NCI-H187 treated with DMSO at 0.1 percent for 48 hours (cell line): ENCODE results near the gene FAM43A.

Experiments
- DNase-seq: peaks from one replicate; lab custom pipeline; 2025; lab: John Stamatoyannopoulos, UW

The FAM43A gene

DNA sequence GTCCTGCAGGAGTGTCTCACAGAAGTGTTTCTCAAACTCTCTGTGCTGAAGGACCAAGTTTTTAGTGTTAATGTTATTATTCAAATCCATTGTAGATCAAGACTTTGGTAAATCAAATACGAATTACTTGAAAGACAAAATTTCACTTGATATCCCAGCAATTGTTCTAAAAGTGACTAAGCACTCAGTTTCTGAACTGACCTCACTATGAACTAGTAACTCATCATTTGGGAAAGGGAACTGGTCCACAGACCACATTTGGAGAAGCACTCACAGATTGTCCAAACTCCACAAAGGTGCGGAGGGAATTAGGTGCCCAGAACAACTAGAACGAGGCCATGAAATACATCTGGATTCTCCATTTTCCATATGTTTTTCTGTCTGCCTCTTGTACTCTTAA, 25.6 kb downstream of the FAM43A start:
- DNase-seq: no peak

- no peak for DNase-seq
Observed at GRCh38 chr3:194711913-194712312, 26.2 kb downstream of the FAM43A start.

DNA sequence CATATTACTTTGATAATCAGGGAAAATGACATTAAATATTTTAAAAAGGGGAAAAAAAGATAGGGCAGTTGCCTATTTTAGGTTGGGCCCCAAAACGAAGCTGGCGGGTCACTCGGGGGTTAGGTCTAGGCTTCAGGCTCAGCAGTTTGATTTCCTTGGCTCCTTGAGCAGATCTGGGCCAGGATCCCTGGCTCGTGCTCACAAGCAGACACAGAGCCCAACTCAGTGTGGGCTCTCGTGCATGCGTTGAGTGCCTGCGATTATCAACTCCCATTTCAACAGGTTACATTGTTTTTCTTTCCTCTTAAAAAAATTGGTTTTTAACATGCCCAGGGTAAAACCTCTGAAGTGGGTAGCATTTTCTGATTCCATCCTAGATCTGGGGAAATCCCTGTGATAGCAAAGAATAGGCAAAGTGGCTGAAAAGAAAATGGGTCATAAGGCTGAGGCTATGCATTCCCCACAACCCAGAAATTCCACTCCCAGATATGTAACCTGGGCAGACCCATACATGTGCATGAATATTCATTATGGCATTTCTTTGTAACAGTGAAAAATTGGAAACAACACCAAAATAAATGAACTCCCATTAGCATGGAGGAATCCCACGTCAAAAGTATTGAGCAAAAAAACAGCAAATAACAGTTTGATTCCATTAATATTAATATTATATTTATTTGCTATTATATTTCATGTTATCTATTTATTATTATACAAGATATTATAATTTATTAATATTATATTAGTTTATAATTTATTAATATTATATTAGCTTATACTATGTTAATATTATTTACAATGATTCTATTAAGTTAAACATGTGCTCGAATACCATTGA, 27.8 kb downstream of the FAM43A start:
- DNase-seq: no peak

DNA sequence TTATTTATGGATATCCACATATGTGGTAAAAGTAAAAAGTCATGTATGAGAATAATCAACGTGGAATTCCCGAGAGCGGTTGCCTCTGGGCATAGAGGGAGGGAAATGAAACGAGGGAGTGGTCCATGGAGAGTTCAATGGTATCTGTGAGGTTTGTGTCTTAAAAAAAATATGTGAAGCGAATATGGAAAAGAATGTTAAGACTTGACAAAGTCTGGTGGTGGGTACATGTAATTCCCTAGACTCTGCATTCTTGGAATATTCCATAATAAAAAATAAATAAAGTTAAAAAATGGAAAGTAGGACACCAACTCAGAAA, 28.4 kb downstream of the FAM43A start:
- no peak for DNase-seq

DNA sequence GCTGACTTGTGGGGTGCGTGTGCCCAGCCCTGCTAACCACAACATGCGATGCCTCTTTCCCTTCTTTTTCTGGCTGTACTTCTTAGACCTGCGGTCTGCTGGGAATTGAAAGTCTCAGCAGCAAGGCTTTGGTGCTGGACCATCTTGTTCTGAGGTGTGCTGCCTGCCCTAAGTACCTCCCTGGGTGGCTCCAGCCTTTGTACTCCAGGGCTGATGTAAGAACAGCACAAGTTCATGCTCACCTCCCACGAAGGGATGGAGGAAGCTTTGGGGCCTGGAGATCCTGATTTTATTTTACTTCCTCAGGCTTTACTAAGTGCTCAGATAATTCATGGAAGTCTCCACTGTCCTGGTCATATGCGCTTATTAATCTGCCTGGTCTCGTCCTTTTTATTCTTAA, 28.9 kb downstream of the FAM43A start:
- DNase-seq: no peak

- no peak for DNase-seq
Observed at GRCh38 chr3:194715022-194715800, 29.5 kb downstream of the FAM43A start.

GRCh38 chr3:194718079-194718478, 32.4 kb downstream of the FAM43A start:
- no peak for DNase-seq

DNA sequence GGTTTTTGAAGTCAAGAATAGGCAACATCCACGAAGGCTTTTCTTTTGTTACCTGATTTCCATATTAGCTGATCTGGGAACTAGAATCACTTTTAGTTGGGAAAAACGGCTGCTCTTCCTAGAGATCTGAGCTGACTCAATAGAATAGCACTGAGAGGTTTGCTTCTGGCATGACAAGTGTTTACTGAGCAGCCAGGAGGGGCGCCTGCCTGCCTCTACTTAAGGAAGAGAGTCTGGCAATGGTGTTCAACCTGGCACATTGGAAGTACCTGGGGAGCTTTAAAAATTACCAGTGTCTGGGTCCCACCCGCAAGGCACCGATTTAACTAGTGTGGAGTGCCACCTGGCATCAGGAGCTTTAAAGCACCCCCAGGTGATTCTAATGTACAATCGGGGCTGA, 34.4 kb downstream of the FAM43A start:
- peak; percentile 95 for DNase-seq

GRCh38 chr3:194723846-194724618, 38.3 kb downstream of the FAM43A start:
- no peak for DNase-seq

GRCh38 chr3:194725346-194725745, 39.7 kb downstream of the FAM43A start:
- no peak for DNase-seq

- DNase-seq: no peak
Observed at GRCh38 chr3:194727435-194728128, 41.9 kb downstream of the FAM43A start.

DNA sequence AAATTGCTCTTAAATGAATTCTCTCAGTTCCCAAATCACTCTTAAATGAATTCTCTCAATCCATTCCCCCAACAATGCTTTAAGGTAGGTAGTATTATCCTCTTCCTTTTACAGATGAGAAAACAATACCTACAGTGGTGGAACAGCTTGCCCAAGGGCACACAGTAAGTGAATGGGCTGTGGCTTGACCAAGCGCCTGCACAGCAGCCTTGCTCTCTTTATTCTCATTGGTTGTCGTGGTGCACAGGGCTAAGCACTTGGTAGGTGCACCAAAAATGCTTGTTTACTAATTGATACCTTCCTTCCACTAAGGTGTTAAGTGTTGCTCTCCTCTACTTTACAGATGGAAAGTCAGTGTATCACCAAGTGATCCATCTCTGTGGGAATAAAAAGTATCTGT, 43.3 kb downstream of the FAM43A start:
- DNase-seq: no peak

DNA sequence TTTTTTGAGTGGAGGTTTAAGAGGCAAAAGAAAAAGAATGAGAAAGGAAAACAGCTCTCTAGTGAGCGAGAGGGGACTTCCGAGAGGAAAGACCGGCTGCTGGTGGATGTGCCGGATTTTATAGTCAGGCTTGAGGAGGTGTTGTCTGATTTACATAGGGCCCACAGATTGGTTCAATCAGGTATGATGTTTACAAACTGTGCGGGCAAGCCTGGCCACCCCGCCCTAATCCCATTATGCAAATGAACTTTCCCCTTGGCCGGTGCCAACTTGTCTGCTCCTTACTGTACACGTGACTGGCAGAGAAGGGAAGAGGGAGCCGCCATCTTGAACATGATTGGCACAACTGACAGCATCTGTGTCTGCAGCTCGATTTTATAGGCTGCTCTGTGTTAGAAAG, 44.7 kb downstream of the FAM43A start:
- peak; percentile 92 for DNase-seq

GRCh38 chr3:194731506-194732073, 45.9 kb downstream of the FAM43A start:
- DNase-seq: peak; percentile 29

DNA sequence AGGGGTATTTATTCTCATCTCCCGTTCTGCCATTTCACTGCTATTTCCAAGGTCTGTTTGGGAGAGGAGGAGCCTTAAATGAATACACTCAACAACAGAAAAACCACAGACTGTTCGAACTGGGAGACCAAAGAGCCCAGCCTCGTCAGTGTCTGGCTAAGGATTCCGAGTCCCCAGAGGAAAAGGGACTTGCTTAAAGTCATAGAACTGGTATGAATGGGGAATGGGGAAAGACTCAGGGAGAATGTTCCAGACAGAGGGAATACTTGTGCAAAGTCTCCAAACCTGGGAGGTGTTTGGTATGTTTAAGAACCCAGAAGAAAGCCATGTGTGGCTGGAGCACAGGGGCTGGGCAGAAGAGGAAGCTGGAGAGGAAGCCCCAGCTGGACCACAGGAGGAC, 46.9 kb downstream of the FAM43A start:
- DNase-seq: no peak

GRCh38 chr3:194736277-194736895, 50.7 kb downstream of the FAM43A start:
- no peak for DNase-seq

GRCh38 chr3:194736896-194737600, 51.4 kb downstream of the FAM43A start:
- no peak for DNase-seq
